IMR-90 (cell line): Measurements from ENCODE around the gene ZNF785. TPM values are rescaled to one million over a fixed set of nuclear protein-coding genes. Genes with fewer than 3 reads are reported as not detected.

Experiments
- ATAC-seq: fragments of 200-7000 bp; cut with Tn5 transposase; 2 replicates; pipeline ENCODE4 v1.9.1; 2020; ENCODE audit warnings: low read depth, mild to moderate bottlenecking, moderate library complexity
- BruUV-seq: library from RNA; stranded (reverse); fragments of 400-500 nt; replicated peaks from 2 replicates; lab custom pipeline; 2021; lab: Mats Ljungman, UMichigan
- CTCF ChIA-PET: fragments of 300-600 bp; formaldehyde crosslinking; extraction: SDS; loops from one replicate; lab custom pipeline; 2021; ENCODE audit warnings: antibody characterized with exemption; lab: Yijun Ruan, JAX
- POLR2A ChIA-PET: fragments of 300-600 bp; sonication (Branson Sonifier 250); formaldehyde crosslinking; loops from one replicate; lab custom pipeline; 2022; ENCODE audit warnings: antibody characterized with exemption; ENCODE audit not compliant: unreplicated experiment; lab: Charles Lee
- DNase-seq: peaks from one replicate; pipeline ENCODE4 v3.0.0; 2013
- H2AFZ ChIP-seq: replicated peaks from 2 replicates; pipeline ENCODE3; 2013; ENCODE audit warnings: low read length, mild to moderate bottlenecking; ENCODE audit not compliant: poor library complexity
- H2AK5ac ChIP-seq: 2 replicates; pipeline ENCODE4 v1.6.1; 2013; ENCODE audit warnings: low read depth, low read length, inconsistent platforms
- H2AK9ac ChIP-seq: replicated peaks from 2 replicates; pipeline ENCODE3; 2013; ENCODE audit warnings: mild to moderate bottlenecking, low read depth, low read length, moderate library complexity; ENCODE audit not compliant: poor library complexity
- H2BK120ac ChIP-seq: 2 replicates; pipeline ENCODE4 v1.6.1; 2013; ENCODE audit warnings: low read depth, low read length, inconsistent platforms
- H2BK15ac ChIP-seq: 3 replicates; pipeline ENCODE4 v1.6.1; 2013; ENCODE audit warnings: low read depth, low read length, inconsistent platforms
- H2BK20ac ChIP-seq: 2 replicates; pipeline ENCODE4 v1.6.1; 2013; ENCODE audit warnings: low read depth, mild to moderate bottlenecking, inconsistent platforms, low read length, moderate library complexity
- H2BK5ac ChIP-seq: 2 replicates; pipeline ENCODE4 v1.6.1; 2013; ENCODE audit warnings: mild to moderate bottlenecking, low read depth, low read length, inconsistent platforms; ENCODE audit not compliant: poor library complexity, severe bottlenecking
- H3K14ac ChIP-seq: replicated peaks from 2 replicates; pipeline ENCODE4 v1.6.1; 2013; ENCODE audit warnings: low read depth, low read length, inconsistent platforms
- H3K18ac ChIP-seq: 2 replicates; pipeline ENCODE4 v1.6.1; 2013; ENCODE audit warnings: low read depth, low read length, control low read depth
- H3K23ac ChIP-seq: 2 replicates; pipeline ENCODE4 v1.6.1; 2013; ENCODE audit warnings: low read depth, low read length, inconsistent platforms
- H3K27ac ChIP-seq: 2 replicates; pipeline ENCODE4 v1.5.1; 2013; ENCODE audit warnings: mild to moderate bottlenecking, control low read depth, low read length; ENCODE audit not compliant: insufficient read depth
- H3K27me3 ChIP-seq: 2 replicates; pipeline ENCODE4 v1.6.1; 2013; ENCODE audit warnings: low read length; ENCODE audit not compliant: control insufficient read depth, insufficient read depth
- H3K36me3 ChIP-seq: 2 replicates; pipeline ENCODE4 v1.6.1; 2013; ENCODE audit warnings: low read length, mixed read lengths; ENCODE audit not compliant: control insufficient read depth, insufficient read depth
- H3K4ac ChIP-seq: 2 replicates; pipeline ENCODE4 v1.6.1; 2013; ENCODE audit warnings: low read depth, low read length, inconsistent platforms
- H3K4me1 ChIP-seq: 2 replicates; pipeline ENCODE4 v1.6.1; 2013; ENCODE audit warnings: low read length, mixed read lengths; ENCODE audit not compliant: control insufficient read depth, insufficient read depth
- H3K4me2 ChIP-seq: 2 replicates; pipeline ENCODE4 v1.6.1; 2013; ENCODE audit warnings: low read depth, mild to moderate bottlenecking, control low read depth, low read length, moderate library complexity
- H3K4me3 ChIP-seq: 2 replicates; pipeline ENCODE4 v1.5.1; 2013; ENCODE audit warnings: low read depth, mild to moderate bottlenecking, control low read depth, low read length, moderate library complexity; ENCODE audit not compliant: insufficient read depth
- H3K56ac ChIP-seq: 2 replicates; pipeline ENCODE4 v1.6.1; 2013; ENCODE audit warnings: low read length, inconsistent platforms; ENCODE audit not compliant: insufficient read depth; ENCODE audit errors: extremely low read depth
- H3K79me1 ChIP-seq, 2 experiments: 2 replicates each; pipeline ENCODE4 v1.6.1; 2013; ENCODE audit warnings: low read length in 2 of 2, inconsistent platforms in 1 of 2, low read depth in 1 of 2
- H3K9ac ChIP-seq: 2 replicates; pipeline ENCODE4 v1.6.1; 2013; ENCODE audit warnings: low read depth, low read length, control low read depth
- H3K9me1 ChIP-seq: 2 replicates; pipeline ENCODE4 v1.6.1; 2013; ENCODE audit warnings: low read length, inconsistent platforms; ENCODE audit not compliant: insufficient read depth
- H3K9me3 ChIP-seq: 2 replicates; pipeline ENCODE4 v1.6.1; 2013; ENCODE audit warnings: low read length; ENCODE audit not compliant: control insufficient read depth, insufficient read depth
- H4K20me1 ChIP-seq: 2 replicates; pipeline ENCODE4 v1.6.1; 2013; ENCODE audit warnings: low read length, inconsistent platforms; ENCODE audit not compliant: insufficient read depth
- H4K5ac ChIP-seq: 2 replicates; pipeline ENCODE4 v1.6.1; 2013; ENCODE audit warnings: mild to moderate bottlenecking, low read depth, low read length, control low read depth
- H4K8ac ChIP-seq, 2 experiments: 2 replicates each; pipeline ENCODE4 v1.6.1; 2013; ENCODE audit warnings: low read depth in 2 of 2, low read length in 2 of 2, control low read depth in 1 of 2, inconsistent platforms in 1 of 2
- H4K91ac ChIP-seq: 2 replicates; pipeline ENCODE4 v1.6.1; 2013; ENCODE audit warnings: low read depth, low read length, inconsistent platforms; ENCODE audit not compliant: insufficient read depth
- BHLHE40 ChIP-seq: fragments of 150-350 bp; IDR thresholded peaks from 2 replicates; pipeline ENCODE4 v1.6.1; 2016; ENCODE audit warnings: mild to moderate bottlenecking, low read depth, low read length
- CEBPB ChIP-seq: IDR thresholded peaks from 2 replicates; pipeline ENCODE4 v1.6.1; 2012; ENCODE audit warnings: low read depth, low read length, improper control_type of control experiment
- CHD1 ChIP-seq: IDR thresholded peaks from 2 replicates; pipeline ENCODE4 v1.6.1; 2012; ENCODE audit warnings: low read depth, low read length, improper control_type of control experiment
- CTCF ChIP-seq: conservative IDR thresholded peaks from 2 replicates; pipeline ENCODE4 v1.5.1; 2012; ENCODE audit warnings: mild to moderate bottlenecking, low read depth, low read length, improper control_type of control experiment
- ELK1 ChIP-seq: fragments of 150-350 bp; IDR thresholded peaks from 2 replicates; pipeline ENCODE4 v1.6.1; 2016; ENCODE audit warnings: low read depth, mild to moderate bottlenecking, low read length, moderate library complexity, borderline replicate concordance
- FOS ChIP-seq: fragments of 150-350 bp; IDR thresholded peaks from 2 replicates; pipeline ENCODE4 v1.6.1; 2016; ENCODE audit warnings: low read depth, low read length
- MAFK ChIP-seq: IDR thresholded peaks from 2 replicates; pipeline ENCODE4 v1.6.1; 2012; ENCODE audit warnings: low read depth, low read length, improper control_type of control experiment
- MAZ ChIP-seq: IDR thresholded peaks from 2 replicates; pipeline ENCODE4 v1.6.1; 2012; ENCODE audit warnings: low read depth, mild to moderate bottlenecking, low read length, improper control_type of control experiment, moderate library complexity, borderline replicate concordance
- MXI1 ChIP-seq: IDR thresholded peaks from 2 replicates; pipeline ENCODE4 v1.6.1; 2012; ENCODE audit warnings: low read depth, mild to moderate bottlenecking, low read length, moderate library complexity, borderline replicate concordance
- NFE2L2 ChIP-seq: fragments of 150-350 bp; IDR thresholded peaks from 2 replicates; pipeline ENCODE4 v1.6.1; 2016; ENCODE audit warnings: low read depth, mild to moderate bottlenecking, low read length
- POLR2A ChIP-seq: IDR thresholded peaks from 2 replicates; pipeline ENCODE4 v1.6.1; 2012; ENCODE audit warnings: mild to moderate bottlenecking, low read depth, low read length
- RAD21 ChIP-seq: IDR thresholded peaks from 2 replicates; pipeline ENCODE4 v1.6.1; 2012; ENCODE audit warnings: low read length, improper control_type of control experiment
- RCOR1 ChIP-seq: IDR thresholded peaks from 2 replicates; pipeline ENCODE4 v1.6.1; 2012; ENCODE audit warnings: mild to moderate bottlenecking, low read length, improper control_type of control experiment; ENCODE audit not compliant: insufficient replicate concordance
- RFX5 ChIP-seq: IDR thresholded peaks from 2 replicates; pipeline ENCODE4 v1.8.0; 2012; ENCODE audit warnings: low read depth, mild to moderate bottlenecking, low read length, moderate library complexity
- SMC3 ChIP-seq: fragments of 150-350 bp; IDR thresholded peaks from 2 replicates; pipeline ENCODE4 v1.6.1; 2016; ENCODE audit warnings: low read depth, mild to moderate bottlenecking, antibody characterized with exemption, low read length, moderate library complexity
- USF2 ChIP-seq: fragments of 150-350 bp; IDR thresholded peaks from 2 replicates; pipeline ENCODE4 v1.6.1; 2017; ENCODE audit warnings: mild to moderate bottlenecking, antibody characterized with exemption, low read length, low read depth
- WGBS, 2 experiments: methylation state at CpG; one replicate each; pipeline versions ENCODE4 v1.1.5 to v1.1.7; 2013; ENCODE audit warnings: missing lambda C conversion rate in 2 of 2; ENCODE audit not compliant: insufficient read length in 1 of 2; ENCODE audit errors: extremely low coverage in 2 of 2; 5-methylcytosine and 5-hydroxymethylcytosine counted together
- dilution Hi-C: fragments of 300-500 bp; cut with HindIII; formaldehyde crosslinking; loops from one replicate; pipeline ENCODE4 v1.14.3; 2018; ENCODE audit warnings: low sequenced_read_pairs; ENCODE audit not compliant: unreplicated experiment
- in situ Hi-C: fragments of 300-500 bp; cut with MboI; formaldehyde crosslinking; loops from 3 replicates; pipeline ENCODE4 v1.14.3; 2019; ENCODE audit warnings: low sequenced_read_pairs, inconsistent platforms, mixed read lengths
- intact Hi-C: fragments of 100-400 bp; cut with micrococcal nuclease; formaldehyde crosslinking; loops from 2 replicates; pipeline ENCODE4 v1.10.0; 2022
- polyA plus RNA-seq, 3 experiments: library from polyadenylated mRNA; depleted of rRNA; stranded (reverse); fragments of >200 nt; gene quantifications; 2 replicates each; pipeline ENCODE4 v1.2.3, GENCODE V29; 2012; ENCODE audit warnings: low replicate concordance in 1 of 3
- total RNA-seq: library from RNA; depleted of rRNA; stranded (reverse); fragments of >200 nt; gene quantifications from 2 replicates; pipeline ENCODE4 v1.2.3, GENCODE V29; 2012

The ZNF785 gene
- total and polyA plus RNA-seq, 2 of the 4 experiments (the other 2 are of a cell fraction), result 2.9 to 4.0 TPM

- no TSS peak for BruUV-seq
- Histone ChIP-seq H3K27ac (no peak overlapping the region), H3K4me3 (no peak overlapping the region), H4K91ac (no peak overlapping the region), H3K36me3 (no peaks in the 10 kb centered on the region), H2BK5ac (no peak overlapping the region), H2AFZ (no peak overlapping the region), H3K79me1 (no peaks in the 10 kb centered on the region), H2AK5ac (no peak overlapping the region), H3K4me2 (no peak overlapping the region), H3K4ac (no peak overlapping the region), H2BK20ac (no peak overlapping the region), H3K23ac (no peak overlapping the region), H4K5ac (no peak overlapping the region), H2AK9ac (no peak overlapping the region), H3K9me1 (no peaks in the 10 kb centered on the region), H2BK120ac (no peak overlapping the region), H3K9ac (no peak overlapping the region), H4K8ac (no peak overlapping the region), H3K27me3 (peaks cover 15% of the 10 kb centered on the region), H3K9me3 (peaks cover 8% of the 10 kb centered on the region; the same call in 1 of the 2 replicates), H3K14ac (no peak overlapping the region), H4K20me1 (no peaks in the 10 kb centered on the region), H3K4me1 (no peaks in the 10 kb centered on the region), H2BK15ac (no peak overlapping the region), H3K56ac (no peak overlapping the region), H3K18ac (no peak overlapping the region)
- ATAC-seq (no peak), DNase-seq (no peak)
- POLR2A ChIA-PET, result no interaction called here
- TF ChIP-seq MXI1, result no peak
- no peak for TF ChIP-seq MAFK
- TF ChIP-seq CHD1, result no peak
- no peak for TF ChIP-seq SMC3
- no peak for TF ChIP-seq CTCF
- TF ChIP-seq RAD21, result no peak
- TF ChIP-seq BHLHE40, result no peak
- TF ChIP-seq POLR2A, result no peak
- TF ChIP-seq RCOR1, result no peak
- no peak for TF ChIP-seq RFX5
- no peak for TF ChIP-seq NFE2L2
- no peak for TF ChIP-seq ELK1
- no peak for TF ChIP-seq USF2
- TF ChIP-seq MAZ, result no peak
- TF ChIP-seq CEBPB, result no peak
- no peak for TF ChIP-seq FOS
- dilution Hi-C loops (no loop called here), intact Hi-C loops (no loop called here), in situ Hi-C loops (no loop called here)
- WGBS, 2 experiments, result no CpG with 5 or more reads among the region's 9 CpGs
- CTCF ChIA-PET, result no interaction called here
These were observed 40.7 kb upstream of the ZNF785 start for GRCh38 chr16:30626236-30626635.
